Thyroid gland (tissue), 4 donors: ENCODE data around the gene EFCAB8. TPM values are rescaled to one million over a fixed set of nuclear protein-coding genes. Genes with fewer than 3 reads are reported as not detected.
"Not testable (repeated sequence)": the region's sequence is repeated elsewhere in the genome, so short reads cannot be mapped to it uniquely, and the experiment has no call there.

Source experiments
- DNase-seq, 2 donors: peaks; one replicate each; pipeline ENCODE4 v3.0.0-alpha.2; 2019
- H3K27ac ChIP-seq, 3 donors: fragments of 200-600 bp; sonication (generic); 1 replicate in 2 of 3; 2 replicates in 1 of 3; pipeline ENCODE4 v1.5.1; 2016 to 2019; ENCODE audit warnings: mild to moderate bottlenecking in 1 of 3, moderate library complexity in 1 of 3
- H3K27me3 ChIP-seq: fragments of 200-600 bp; sonication (generic); one replicate; pipeline ENCODE4 v1.5.1; 2019
- H3K36me3 ChIP-seq, 2 donors: fragments of 200-600 bp; sonication (generic); one replicate each; pipeline ENCODE4 v1.5.1; 2016 to 2019
- H3K4me1 ChIP-seq, 2 donors: fragments of 200-600 bp; sonication (generic); one replicate each; pipeline ENCODE4 v1.5.1; 2017 to 2019
- H3K4me3 ChIP-seq, 3 donors: fragments of 200-600 bp; sonication (generic); replicated peaks in 1 of 3; 1 replicate in 2 of 3; 2 replicates in 1 of 3; pipeline ENCODE4 v1.5.1; 2016; ENCODE audit warnings: mild to moderate bottlenecking in 1 of 3
- H3K9me3 ChIP-seq: fragments of 200-600 bp; sonication (generic); one replicate; pipeline ENCODE4 v1.5.1; 2017
- CTCF ChIP-seq, 6 experiments: fragments of 200-600 bp in 3 of 6; fragments of 450-650 bp in 3 of 6; sonication (generic) in 3 of 6; IDR thresholded peaks; one replicate each; pipeline ENCODE4 v1.5.1; 2016 to 2019; ENCODE audit warnings: antibody characterized with exemption in 6 of 6, mild to moderate bottlenecking in 2 of 6, inconsistent platforms in 1 of 6, moderate library complexity in 1 of 6
- POLR2A ChIP-seq, 2 donors: fragments of 450-650 bp; IDR thresholded peaks; one replicate each; pipeline ENCODE4 v1.6.1; 2017; ENCODE audit warnings: antibody characterized with exemption in 2 of 2, mild to moderate bottlenecking in 2 of 2, moderate library complexity in 1 of 2
- WGBS, 2 donors: methylation state at CpG; one replicate each; pipeline ENCODE4 v1.1.5; 2017; 5-methylcytosine and 5-hydroxymethylcytosine counted together
- intact Hi-C: fragments of 100-400 bp; cut with DNase I; formaldehyde crosslinking; loops from one replicate; pipeline ENCODE4 v1.15.1; 2023
- total RNA-seq, 4 donors: library from RNA; depleted of rRNA; stranded (reverse); fragments of >200 nt; gene quantifications; one replicate each; pipeline ENCODE4 v1.2.3, GENCODE V29; 2016

Gene EFCAB8
- total RNA-seq, 4 donors from 2014 or later = 0.27 to 2.3 TPM; not detected in 2

DNA sequence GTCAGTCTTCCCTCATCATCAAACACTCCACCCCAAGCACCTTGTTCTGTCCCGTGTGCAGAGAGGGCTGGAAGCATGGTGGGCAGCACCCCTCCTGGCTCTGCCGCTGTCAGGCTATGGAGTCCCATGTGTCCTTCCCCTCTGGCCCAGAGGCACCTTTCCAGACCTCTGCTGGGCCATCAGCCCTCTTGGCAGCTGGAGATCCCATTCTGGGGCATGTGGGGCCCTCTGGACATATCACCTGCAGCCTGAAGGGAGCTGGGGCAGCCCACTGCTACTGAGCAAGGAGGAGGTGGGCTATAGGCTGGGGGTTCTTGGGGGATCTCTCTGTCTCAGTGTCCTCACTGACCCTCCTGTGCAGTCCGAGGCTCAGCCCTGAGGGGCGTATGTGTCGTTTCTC, 103.3 kb downstream of the EFCAB8 start:
- H3K4me1 ChIP-seq = no peaks in the 10 kb centered on the region
- H3K4me3 ChIP-seq = no peak overlapping the region
- H3K27ac ChIP-seq = no peak overlapping the region
- DNase-seq = no peak
- H3K9me3 ChIP-seq = no peaks in the 10 kb centered on the region
- 87 to 92% methylated on average over 5 of the region's 5 CpGs for WGBS, 2 donors
- TF ChIP-seq CTCF (IDR thresholded peaks at IDR 0.05) = no peak
- TF ChIP-seq POLR2A (IDR thresholded peaks at IDR 0.05) = no peak
- H3K36me3 ChIP-seq = no peaks in the 10 kb centered on the region
- no peaks in the 10 kb centered on the region for H3K27me3 ChIP-seq
- intact Hi-C loops = no loop called here

DNA sequence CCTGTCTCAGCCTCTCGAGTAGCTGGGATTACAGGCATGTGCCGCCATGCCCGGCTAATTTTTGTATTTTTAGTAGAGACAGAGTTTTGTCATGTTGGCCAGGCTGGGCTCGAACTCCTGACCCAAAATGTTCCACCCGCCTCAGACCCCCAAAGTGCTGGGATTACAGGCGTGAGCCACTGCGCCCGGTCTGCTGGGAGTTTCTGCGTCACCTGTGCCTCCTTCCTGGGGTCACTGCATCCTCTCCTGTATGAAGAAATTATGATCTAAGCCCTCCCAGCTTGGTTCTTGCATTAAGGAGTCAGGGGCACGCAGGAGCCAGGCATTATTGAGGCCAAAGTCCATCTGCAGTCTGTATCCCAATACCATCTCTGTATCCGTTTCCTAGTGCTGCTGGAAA, 103.9 kb downstream of the EFCAB8 start:
- H3K27me3 ChIP-seq, H3K27ac ChIP-seq, H3K9me3 ChIP-seq, H3K4me1 ChIP-seq, DNase-seq, intact Hi-C loops, H3K36me3 ChIP-seq, H3K4me3 ChIP-seq: not testable (repeated sequence)
- WGBS, 2 donors = 82 to 83% methylated on average over 10 to 11 of the region's 11 CpGs

DNA sequence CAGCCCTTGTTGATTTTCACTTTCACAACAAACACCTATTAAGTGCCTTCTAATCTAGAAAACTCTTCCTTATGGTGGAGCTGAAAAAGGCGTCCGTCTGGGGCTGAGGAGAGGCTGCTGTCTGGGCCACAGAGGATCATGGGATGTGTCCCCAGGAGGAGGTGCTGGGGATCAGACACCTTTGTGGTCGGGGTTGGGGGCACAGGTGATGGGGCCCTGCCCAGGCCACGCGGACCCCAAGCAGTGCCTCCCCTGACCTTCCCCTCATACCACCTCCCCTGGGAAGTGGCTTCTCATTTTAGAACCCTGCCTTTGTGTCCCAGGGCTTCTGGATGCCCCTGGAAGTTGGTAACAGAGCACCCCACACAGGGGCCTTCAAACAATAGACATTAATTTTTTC, 104.5 kb downstream of the EFCAB8 start:
- no peaks in the 10 kb centered on the region for H3K4me1 ChIP-seq
- no peaks in the 10 kb centered on the region for H3K9me3 ChIP-seq
- no peaks in the 10 kb centered on the region for H3K36me3 ChIP-seq
- no peak for TF ChIP-seq POLR2A (IDR thresholded peaks at IDR 0.05)
- intact Hi-C loops = no loop called here
- WGBS, 2 donors = 85 to 94% methylated on average over 2 to 5 of the region's 5 CpGs
- no peak overlapping the region for H3K4me3 ChIP-seq
- H3K27ac ChIP-seq = no peak overlapping the region
- no peak for DNase-seq
- no peaks in the 10 kb centered on the region for H3K27me3 ChIP-seq

GRCh38 chr20:32964575-32964974, 105.9 kb downstream of the EFCAB8 start:
- no peaks in the 10 kb centered on the region for H3K4me1 ChIP-seq
- no peak for DNase-seq
- no peaks in the 10 kb centered on the region for H3K36me3 ChIP-seq
- no peaks in the 10 kb centered on the region for H3K9me3 ChIP-seq
- intact Hi-C loops = no loop called here
- 88 to 95% methylated on average over 6 of the region's 6 CpGs for WGBS, 2 donors
- no peaks in the 10 kb centered on the region for H3K27me3 ChIP-seq
- no peak overlapping the region for H3K4me3 ChIP-seq
- TF ChIP-seq CTCF (IDR thresholded peaks at IDR 0.05) (no peak), POLR2A (IDR thresholded peaks at IDR 0.05) (no peak)
- no peak overlapping the region for H3K27ac ChIP-seq

- no peaks in the 10 kb centered on the region for H3K9me3 ChIP-seq
- intact Hi-C loops = no loop called here
- TF ChIP-seq CTCF (IDR thresholded peaks at IDR 0.05) = no peak
- no peak for TF ChIP-seq POLR2A (IDR thresholded peaks at IDR 0.05)
- no peaks in the 10 kb centered on the region for H3K4me1 ChIP-seq
- no peak overlapping the region for H3K4me3 ChIP-seq
- no peaks in the 10 kb centered on the region for H3K36me3 ChIP-seq
- 71 to 93% methylated on average over 8 of the region's 8 CpGs for WGBS, 2 donors
- H3K27me3 ChIP-seq = no peaks in the 10 kb centered on the region
- H3K27ac ChIP-seq = no peak overlapping the region
- no peak for DNase-seq
Observed at GRCh38 chr20:32965115-32965514, 106.4 kb downstream of the EFCAB8 start.

GRCh38 chr20:32965581-32966373, 107.1 kb downstream of the EFCAB8 start:
- H3K4me3 ChIP-seq = no peak overlapping the region
- no peak overlapping the region for H3K27ac ChIP-seq
- no peaks in the 10 kb centered on the region for H3K9me3 ChIP-seq
- no peaks in the 10 kb centered on the region for H3K27me3 ChIP-seq
- H3K4me1 ChIP-seq = no peaks in the 10 kb centered on the region
- 76 to 79% methylated on average over 10 to 12 of the region's 12 CpGs for WGBS, 2 donors
- no peak for TF ChIP-seq POLR2A (IDR thresholded peaks at IDR 0.05)
- TF ChIP-seq CTCF (IDR thresholded peaks at IDR 0.05) = no peak
- no peak for DNase-seq
- no peaks in the 10 kb centered on the region for H3K36me3 ChIP-seq
- intact Hi-C loops = no loop called here
